GM19043 (cell line): ENCODE data around the gene SEPSECS.
"Not testable (repeated sequence)": the region's sequence is repeated elsewhere in the genome, so short reads cannot be mapped to it uniquely, and the experiment has no call there.

ENCODE experiments used
- ATAC-seq: cut with Tn5 transposase; IDR thresholded peaks from one replicate; pipeline ENCODE4 v1.9.1; 2021; ENCODE audit warnings: low read depth; ENCODE audit not compliant: unreplicated experiment

The SEPSECS gene

GRCh38 chr4:25088093-25088952, 71.9 kb downstream of the SEPSECS start:
- ATAC-seq = no peak

GRCh38 chr4:25085671-25086070, 74.6 kb downstream of the SEPSECS start:
- ATAC-seq = no peak

GRCh38 chr4:25083441-25083840, 76.8 kb downstream of the SEPSECS start:
- not testable (repeated sequence) for ATAC-seq

GRCh38 chr4:25081866-25082471, 78.3 kb downstream of the SEPSECS start:
- no peak for ATAC-seq

GRCh38 chr4:25080571-25080970, 79.7 kb downstream of the SEPSECS start:
- no peak for ATAC-seq

GRCh38 chr4:25078523-25078922, 81.7 kb downstream of the SEPSECS start:
- no peak for ATAC-seq

GRCh38 chr4:25076625-25077398, 83.4 kb downstream of the SEPSECS start:
- no peak for ATAC-seq

- ATAC-seq = no peak
Measured at GRCh38 chr4:25075851-25076250, 84.4 kb downstream of the SEPSECS start.

GRCh38 chr4:25075129-25075528, 85.1 kb downstream of the SEPSECS start:
- no peak for ATAC-seq

- ATAC-seq = no peak
Measured at GRCh38 chr4:25070545-25070944, 89.7 kb downstream of the SEPSECS start.
